Measurements from ENCODE around the gene LVRN. TPM values are rescaled to one million over a fixed set of nuclear protein-coding genes. Genes with fewer than 3 reads are reported as not detected.
A peak's percentile ranks its signal among the peaks of the same experiment; 100 is the strongest.

The LVRN gene
- total RNA-seq, 3 donors from 2014 or later (not counting 1 experiment from before 2014, with no cell fraction given), result 0.77 TPM; not detected in 2

DNA sequence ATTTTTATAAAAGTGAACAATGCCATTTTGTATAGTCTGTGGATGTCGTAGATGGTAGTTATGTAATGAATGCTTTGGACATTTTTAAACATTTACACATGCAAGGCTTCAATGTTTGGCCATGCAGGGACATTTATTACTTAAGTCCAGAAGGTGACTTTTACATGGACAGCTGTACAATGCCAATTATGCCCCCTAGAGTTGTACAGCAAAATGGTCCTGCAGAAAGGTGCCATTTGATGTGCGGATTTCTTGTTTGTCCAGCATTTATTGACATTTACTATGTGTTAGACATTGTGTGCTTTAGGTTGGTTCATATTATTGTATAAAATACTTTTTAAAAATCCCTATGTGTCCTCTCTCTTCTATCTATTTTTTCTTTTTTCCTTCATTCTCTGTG lies 100.1 kb downstream of the LVRN start:
- TF ChIP-seq, protein P1, sequence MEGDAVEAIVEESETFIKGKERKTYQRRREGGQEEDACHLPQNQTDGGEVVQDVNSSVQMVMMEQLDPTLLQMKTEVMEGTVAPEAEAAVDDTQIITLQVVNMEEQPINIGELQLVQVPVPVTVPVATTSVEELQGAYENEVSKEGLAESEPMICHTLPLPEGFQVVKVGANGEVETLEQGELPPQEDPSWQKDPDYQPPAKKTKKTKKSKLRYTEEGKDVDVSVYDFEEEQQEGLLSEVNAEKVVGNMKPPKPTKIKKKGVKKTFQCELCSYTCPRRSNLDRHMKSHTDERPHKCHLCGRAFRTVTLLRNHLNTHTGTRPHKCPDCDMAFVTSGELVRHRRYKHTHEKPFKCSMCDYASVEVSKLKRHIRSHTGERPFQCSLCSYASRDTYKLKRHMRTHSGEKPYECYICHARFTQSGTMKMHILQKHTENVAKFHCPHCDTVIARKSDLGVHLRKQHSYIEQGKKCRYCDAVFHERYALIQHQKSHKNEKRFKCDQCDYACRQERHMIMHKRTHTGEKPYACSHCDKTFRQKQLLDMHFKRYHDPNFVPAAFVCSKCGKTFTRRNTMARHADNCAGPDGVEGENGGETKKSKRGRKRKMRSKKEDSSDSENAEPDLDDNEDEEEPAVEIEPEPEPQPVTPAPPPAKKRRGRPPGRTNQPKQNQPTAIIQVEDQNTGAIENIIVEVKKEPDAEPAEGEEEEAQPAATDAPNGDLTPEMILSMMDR (IDR thresholded peaks at IDR 0.05), result no peak
- Mint-ChIP-seq H3K36me3 (no peaks in the 10 kb centered on the region), H3K27me3 (ENCODE audit: low read depth in 2 of 2) (peaks cover 14 to 40% of the 10 kb centered on the region in 2 donors), H3K27ac (no peak overlapping the region), H3K9me3 (no peaks in the 10 kb centered on the region), H3K4me3 (no peak overlapping the region), H3K4me1 (no peaks in the 10 kb centered on the region)
- Histone ChIP-seq H3K9me3 (ENCODE audit: control insufficient read depth, insufficient read depth, low read length) (no peaks in the 10 kb centered on the region), H3K36me3 (ENCODE audit: control insufficient read depth, insufficient read depth, low read length) (no peaks in the 10 kb centered on the region), H3K4me1 (ENCODE audit: control insufficient read depth, insufficient read depth, low read length) (no peaks in the 10 kb centered on the region), H3K27me3 (ENCODE audit: control insufficient read depth, insufficient read depth, low read length) (peaks cover 2% of the 10 kb centered on the region), H3K4me3 (ENCODE audit: low read length) (no peak overlapping the region), H3K27ac (ENCODE audit: low read length) (no peak overlapping the region)
- WGBS (ENCODE audit: insufficient coverage), result no CpG with 5 or more reads among the region's 2 CpGs
- DNase-seq (no peak), ATAC-seq (no peak)
- intact Hi-C loops (cut with micrococcal nuclease), result no loop called here

- no peak for DNase-seq
- Mint-ChIP-seq H3K9me3 (no peaks in the 10 kb centered on the region), H3K4me3 (no peak overlapping the region), H3K4me1 (no peaks in the 10 kb centered on the region), H3K27me3 (ENCODE audit: low read depth in 2 of 2) (peaks cover 11 to 28% of the 10 kb centered on the region in 2 donors), H3K36me3 (no peaks in the 10 kb centered on the region), H3K27ac (no peak overlapping the region)
- Histone ChIP-seq H3K27ac (ENCODE audit: low read length) (no peak overlapping the region), H3K36me3 (ENCODE audit: control insufficient read depth, insufficient read depth, low read length) (no peaks in the 10 kb centered on the region), H3K9me3 (ENCODE audit: control insufficient read depth, insufficient read depth, low read length) (no peaks in the 10 kb centered on the region), H3K27me3 (ENCODE audit: control insufficient read depth, insufficient read depth, low read length) (peaks cover 2% of the 10 kb centered on the region), H3K4me1 (ENCODE audit: control insufficient read depth, insufficient read depth, low read length) (no peaks in the 10 kb centered on the region), H3K4me3 (ENCODE audit: low read length) (no peak overlapping the region)
- TF ChIP-seq, protein P1 (IDR thresholded peaks at IDR 0.05), result no peak
- ATAC-seq, result no peak
- intact Hi-C loops (cut with micrococcal nuclease), result no loop called here
- WGBS (ENCODE audit: insufficient coverage), result 92% methylated on average over 2 of the region's 3 CpGs
Observed at GRCh38 chr5:116063950-116064349, 101.7 kb downstream of the LVRN start.

DNA sequence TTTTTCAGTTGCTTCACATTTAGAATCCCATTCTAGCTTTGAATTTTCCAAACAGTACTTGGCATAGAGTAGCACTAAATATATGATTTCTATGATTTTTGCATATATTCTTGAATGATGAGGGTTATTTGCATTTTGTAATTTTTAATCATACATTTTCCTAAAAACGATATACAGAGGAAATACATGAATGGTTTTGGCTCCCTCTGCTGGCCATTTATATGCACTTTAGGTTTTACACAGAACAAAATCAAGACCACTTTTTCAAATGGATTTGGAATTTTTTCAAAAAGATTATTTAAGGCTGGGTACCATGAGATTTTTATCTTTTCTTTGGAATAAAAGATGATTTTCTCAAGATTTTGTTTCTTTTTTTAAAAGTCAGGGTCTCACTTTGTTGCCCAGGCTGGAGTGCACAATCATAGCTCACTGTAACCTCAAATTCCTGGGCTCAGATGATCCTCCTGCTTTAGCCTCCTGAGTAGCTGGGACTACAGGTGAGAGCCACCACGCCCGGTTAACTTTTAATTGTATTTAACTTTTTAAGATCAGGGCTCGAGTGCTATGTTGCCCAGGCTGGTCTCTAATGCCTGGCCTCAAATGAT lies 105.9 kb downstream of the LVRN start:
- 41% methylated on average over 3 of the region's 4 CpGs for WGBS (ENCODE audit: insufficient coverage)
- peak in 2 of 3 donors; percentile 68 to 70 for ATAC-seq
- H3K27me3 ChIP-seq (ENCODE audit: control insufficient read depth, insufficient read depth, low read length), result no peaks in the 10 kb centered on the region

More for the DNA sequence above, 105.9 kb downstream of the LVRN start:
- H3K27me3 Mint-ChIP-seq (ENCODE audit: low read depth in 2 of 2), result peaks cover 13 to 27% of the 10 kb centered on the region in 2 donors
- H3K4me1 Mint-ChIP-seq, result no peaks in the 10 kb centered on the region
- no peaks in the 10 kb centered on the region for H3K9me3 Mint-ChIP-seq
- no peak overlapping the region for H3K4me3 Mint-ChIP-seq
- H3K27ac Mint-ChIP-seq, result no peak overlapping the region
- Histone ChIP-seq H3K27ac (ENCODE audit: low read length) (no peak overlapping the region), H3K4me3 (ENCODE audit: low read length) (no peak overlapping the region), H3K9me3 (ENCODE audit: control insufficient read depth, insufficient read depth, low read length) (no peaks in the 10 kb centered on the region), H3K4me1 (ENCODE audit: control insufficient read depth, insufficient read depth, low read length) (no peaks in the 10 kb centered on the region), H3K36me3 (ENCODE audit: control insufficient read depth, insufficient read depth, low read length) (no peaks in the 10 kb centered on the region)
- peak in 1 of 2 donors; percentile 82 for DNase-seq
- TF ChIP-seq, protein P1 (IDR thresholded peaks at IDR 0.05), result peak; percentile 84
- intact Hi-C loops (cut with micrococcal nuclease), result loop anchor here (1.0 to 5.0 kb wide), 2 partner anchors 434 to 761 kb away; no protein-coding TSS in a partner anchor
- H3K36me3 Mint-ChIP-seq, result no peaks in the 10 kb centered on the region

Measured in natural killer cell (primary cell).